DMS153 (cell line): ENCODE data around the gene SLMAP.
A peak's percentile ranks its signal among the peaks of the same experiment; 100 is the strongest.

ENCODE experiments used
- DNase-seq: peaks from one replicate; lab custom pipeline; 2025; lab: John Stamatoyannopoulos, UW

SLMAP gene

GRCh38 chr3:57963811-57964346 lies 207.8 kb downstream of the SLMAP start:
- DNase-seq = no peak

- DNase-seq = no peak
Observed at GRCh38 chr3:57966829-57967228, 210.7 kb downstream of the SLMAP start.

DNA sequence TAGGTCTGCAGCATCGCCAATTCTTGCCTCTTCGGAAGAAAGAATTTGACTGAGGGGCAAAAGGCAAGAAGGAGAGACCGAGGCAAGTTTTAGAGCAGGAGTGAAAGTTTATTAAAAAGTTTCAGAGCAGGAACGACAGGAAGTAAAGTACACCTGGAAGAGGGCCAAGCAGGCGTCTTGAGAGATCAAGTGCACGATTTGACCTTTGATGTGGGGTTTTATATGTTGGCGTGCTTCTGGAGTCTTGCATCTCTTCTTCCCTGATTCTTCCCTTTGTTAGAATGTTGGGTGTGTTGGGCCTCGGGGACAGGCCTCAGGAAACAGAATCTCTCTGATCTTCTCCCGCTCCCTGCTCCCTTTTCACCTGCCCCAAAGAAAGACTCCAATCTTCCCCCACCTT lies 211.5 kb downstream of the SLMAP start:
- no peak for DNase-seq

DNA sequence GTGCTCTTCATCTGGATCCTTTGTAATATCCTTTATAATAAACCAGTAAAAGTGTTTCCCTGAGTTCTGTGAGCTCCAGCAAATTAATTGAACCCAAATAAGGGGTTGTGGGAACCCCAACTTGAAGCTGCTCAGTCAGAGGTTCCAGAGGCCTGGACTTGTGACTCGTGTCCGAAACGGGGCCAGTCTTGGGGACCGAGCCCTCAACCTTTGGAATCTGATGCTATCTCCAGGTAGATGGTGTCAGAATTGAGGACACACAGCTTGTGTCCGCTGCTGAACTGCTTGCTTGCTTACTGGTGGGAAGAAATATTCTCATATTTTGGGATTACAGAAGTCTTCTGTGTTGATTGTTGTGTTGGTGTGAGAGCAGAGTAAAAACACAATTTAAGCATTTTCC lies 212.4 kb downstream of the SLMAP start:
- no peak for DNase-seq

DNA sequence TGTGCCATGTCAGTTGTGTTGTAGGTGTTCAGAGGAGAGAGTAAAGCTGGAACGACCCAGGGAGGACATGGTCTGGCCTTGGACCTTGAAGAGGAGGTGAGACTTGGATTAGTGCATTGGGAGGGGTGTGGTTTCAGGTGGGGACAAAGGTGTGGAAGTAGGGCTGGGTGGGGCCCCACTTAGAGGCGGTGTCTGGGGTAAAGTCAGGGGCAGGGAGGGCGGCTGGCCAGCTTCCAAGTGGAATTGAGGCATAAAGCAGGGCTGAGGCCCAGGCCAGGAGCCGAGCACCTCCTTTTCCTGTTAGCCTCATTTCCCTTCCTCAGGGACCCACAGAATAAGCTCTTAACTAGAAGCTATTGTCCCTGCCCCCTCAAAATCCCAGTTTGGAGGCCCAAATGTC lies 215.9 kb downstream of the SLMAP start:
- no peak for DNase-seq

- no peak for DNase-seq
Observed at GRCh38 chr3:57972531-57973111, 216.5 kb downstream of the SLMAP start.

DNA sequence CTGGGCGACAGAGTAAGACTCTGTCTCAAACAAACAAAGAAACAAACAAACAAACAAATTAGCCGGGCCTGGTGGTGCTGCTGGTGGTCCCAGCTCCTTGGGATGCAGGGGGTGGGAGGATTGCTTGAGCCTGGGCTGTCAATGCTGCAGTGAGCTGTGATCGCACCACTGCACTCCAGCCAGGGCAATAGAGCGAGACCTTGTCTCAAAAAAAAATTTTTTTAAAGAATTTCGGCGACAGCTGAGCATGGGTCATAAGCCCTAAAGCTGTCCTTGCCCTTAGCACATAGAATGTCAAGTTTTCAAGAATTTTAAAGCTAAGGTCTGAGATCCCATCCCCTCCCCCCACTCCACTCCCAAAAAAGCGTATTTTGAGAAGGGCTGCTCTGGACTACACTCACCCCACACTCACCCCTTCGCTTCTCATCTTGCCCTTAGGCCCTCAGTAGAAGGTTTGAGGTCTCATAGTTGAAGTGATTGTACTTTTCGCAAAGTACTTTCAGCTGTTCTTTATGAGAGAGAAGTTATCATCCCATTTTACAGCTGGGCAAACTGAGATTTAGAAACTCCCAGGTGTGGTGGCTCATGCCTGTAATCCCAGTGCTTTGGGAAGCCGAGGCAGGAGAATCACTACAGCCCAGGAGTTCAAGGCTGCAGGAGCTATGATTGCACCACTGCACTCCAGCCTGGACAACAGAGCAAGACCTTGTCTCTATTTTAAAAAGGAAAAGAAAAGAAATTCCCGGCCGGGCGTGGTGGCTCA lies 217.8 kb downstream of the SLMAP start:
- DNase-seq = no peak

- DNase-seq = no peak
Observed at GRCh38 chr3:57974796-57975388, 218.8 kb downstream of the SLMAP start.

GRCh38 chr3:57977818-57978235 lies 221.7 kb downstream of the SLMAP start:
- DNase-seq = peak; percentile 44

- DNase-seq = no peak
Observed at GRCh38 chr3:57978316-57978715, 222.2 kb downstream of the SLMAP start.
